Adrenal gland (tissue), 5 donors: ENCODE data around the gene ATF6B.

Experiments used
- POLR2A ChIP-seq, 2 donors: fragments of 450-650 bp; IDR thresholded peaks; one replicate each; pipeline ENCODE4 v1.6.1; 2017; ENCODE audit warnings: antibody characterized with exemption in 2 of 2, mild to moderate bottlenecking in 2 of 2, moderate library complexity in 1 of 2
- TF ChIP-seq, protein P1 (sequence below), 6 experiments: fragments of 450-650 bp in 4 of 6; fragments of 200-600 bp in 2 of 6; sonication (generic) in 1 of 6; IDR thresholded peaks; 1 replicate in 5 of 6; 2 replicates in 1 of 6; pipeline versions ENCODE4 v1.5.1 to v1.8.0; 2016 to 2021; ENCODE audit warnings: antibody characterized with exemption in 6 of 6, mild to moderate bottlenecking in 2 of 6, moderate library complexity in 1 of 6
- donor health status: DM: no; HTN: no; CAD: no.

DNA sequence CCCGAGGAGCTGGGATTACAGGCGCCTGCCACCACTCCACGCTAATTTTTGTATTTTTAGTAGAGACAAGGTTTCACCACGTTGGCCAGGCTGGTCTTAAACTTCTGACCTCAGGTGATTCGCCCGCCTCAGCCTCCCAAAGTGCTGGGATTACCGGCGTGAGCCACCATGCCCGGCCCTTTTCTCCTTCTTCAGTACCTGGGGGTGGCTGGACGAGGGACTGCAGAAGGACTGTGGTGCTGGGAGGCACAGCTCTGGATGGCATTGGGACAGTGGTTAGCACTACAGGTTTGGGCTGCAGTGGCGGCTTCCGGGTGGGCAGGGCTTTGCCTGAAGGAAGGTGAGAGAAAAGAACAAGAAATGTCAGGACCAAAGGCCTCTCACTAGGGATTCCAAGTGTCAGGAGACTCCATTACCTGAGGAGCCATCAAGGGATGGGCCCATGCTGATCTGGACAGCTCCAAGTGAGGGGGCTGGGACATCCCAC is 7.4 kb downstream of the ATF6B start:
- TF ChIP-seq, protein P1, sequence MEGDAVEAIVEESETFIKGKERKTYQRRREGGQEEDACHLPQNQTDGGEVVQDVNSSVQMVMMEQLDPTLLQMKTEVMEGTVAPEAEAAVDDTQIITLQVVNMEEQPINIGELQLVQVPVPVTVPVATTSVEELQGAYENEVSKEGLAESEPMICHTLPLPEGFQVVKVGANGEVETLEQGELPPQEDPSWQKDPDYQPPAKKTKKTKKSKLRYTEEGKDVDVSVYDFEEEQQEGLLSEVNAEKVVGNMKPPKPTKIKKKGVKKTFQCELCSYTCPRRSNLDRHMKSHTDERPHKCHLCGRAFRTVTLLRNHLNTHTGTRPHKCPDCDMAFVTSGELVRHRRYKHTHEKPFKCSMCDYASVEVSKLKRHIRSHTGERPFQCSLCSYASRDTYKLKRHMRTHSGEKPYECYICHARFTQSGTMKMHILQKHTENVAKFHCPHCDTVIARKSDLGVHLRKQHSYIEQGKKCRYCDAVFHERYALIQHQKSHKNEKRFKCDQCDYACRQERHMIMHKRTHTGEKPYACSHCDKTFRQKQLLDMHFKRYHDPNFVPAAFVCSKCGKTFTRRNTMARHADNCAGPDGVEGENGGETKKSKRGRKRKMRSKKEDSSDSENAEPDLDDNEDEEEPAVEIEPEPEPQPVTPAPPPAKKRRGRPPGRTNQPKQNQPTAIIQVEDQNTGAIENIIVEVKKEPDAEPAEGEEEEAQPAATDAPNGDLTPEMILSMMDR (IDR thresholded peaks at IDR 0.05), result no peak
- no peak for TF ChIP-seq POLR2A (IDR thresholded peaks at IDR 0.05)
